Sigmoid colon (tissue), 4 donors: Measurements from ENCODE around the gene BRAP.

Experiments used
- CTCF ChIP-seq, 4 experiments: fragments of 450-650 bp in 3 of 4; fragments of 200-600 bp in 1 of 4; IDR thresholded peaks; one replicate each; pipeline ENCODE4 v1.5.1; 2016 to 2019; ENCODE audit warnings: antibody characterized with exemption in 4 of 4, mild to moderate bottlenecking in 3 of 4, moderate library complexity in 2 of 4
- POLR2A ChIP-seq, 2 donors: fragments of 450-650 bp; IDR thresholded peaks; one replicate each; pipeline ENCODE4 v1.6.1; 2016; ENCODE audit warnings: antibody characterized with exemption in 2 of 2, mild to moderate bottlenecking in 2 of 2, moderate library complexity in 2 of 2
- POLR2AphosphoS5 ChIP-seq, 4 donors: sonication (generic); formaldehyde crosslinking; IDR thresholded peaks; one replicate each; pipeline ENCODE4 v1.6.1; 2017; ENCODE audit warnings: antibody characterized with exemption in 4 of 4

DNA sequence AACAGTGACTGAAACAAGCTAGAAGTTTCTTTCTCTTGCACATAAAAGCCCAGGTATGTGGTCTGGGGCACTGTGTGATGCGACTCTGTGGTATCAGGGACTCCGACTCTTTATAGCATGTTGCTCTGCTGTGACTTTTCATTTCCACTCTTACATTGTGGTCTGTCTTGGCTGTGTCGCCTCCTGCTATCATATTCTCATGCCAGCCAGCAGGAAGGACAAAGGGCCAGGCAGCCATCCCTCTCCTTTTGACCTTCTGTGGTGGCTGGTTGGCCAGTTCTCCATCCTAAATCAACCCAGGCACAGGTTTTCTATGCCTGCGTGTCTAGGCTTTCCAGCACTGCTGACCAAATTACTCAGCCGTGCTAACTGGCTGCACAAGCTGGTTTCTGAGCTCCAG, 8.1 kb upstream of the BRAP start:
- TF ChIP-seq CTCF (IDR thresholded peaks at IDR 0.05) (no peak), POLR2A (IDR thresholded peaks at IDR 0.05) (no peak), POLR2AphosphoS5 (IDR thresholded peaks at IDR 0.05) (no peak)
